ENCODE data around the gene UNC13D.

GRCh38 chr17:75845058-75845711, 981 bp upstream of the UNC13D start:
- TF ChIP-seq GATA2 (IDR thresholded peaks at IDR 0.05; ENCODE audit: low read depth, low read length) (no peak), GATA3 (IDR thresholded peaks at IDR 0.05; ENCODE audit: low read depth, low read length) (no peak)
